AML-193 (cell line): Measurements from ENCODE around the gene SNF8.

Source experiments
- DNase-seq, 2 experiments: peaks; one replicate each; lab custom pipeline; 2025; lab: John Stamatoyannopoulos, UW

SNF8 gene

DNA sequence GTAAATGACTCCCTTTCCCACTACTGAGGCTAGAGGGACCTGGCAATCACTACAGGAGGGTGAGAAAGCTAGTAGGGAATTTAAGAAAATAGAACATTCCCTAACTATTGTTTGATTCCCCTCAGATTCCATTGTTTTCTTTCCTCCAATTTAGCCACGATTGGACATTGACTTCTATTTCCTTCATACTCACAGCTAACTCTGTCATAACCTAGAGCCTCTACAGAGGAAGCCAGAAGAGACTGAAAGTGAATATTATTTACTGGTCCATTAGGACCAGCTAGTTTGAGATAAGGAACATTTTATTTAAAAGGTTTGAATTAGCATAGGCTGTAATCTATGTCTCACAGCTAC is 14.9 kb downstream of the SNF8 start:
- DNase-seq, result no peak

DNA sequence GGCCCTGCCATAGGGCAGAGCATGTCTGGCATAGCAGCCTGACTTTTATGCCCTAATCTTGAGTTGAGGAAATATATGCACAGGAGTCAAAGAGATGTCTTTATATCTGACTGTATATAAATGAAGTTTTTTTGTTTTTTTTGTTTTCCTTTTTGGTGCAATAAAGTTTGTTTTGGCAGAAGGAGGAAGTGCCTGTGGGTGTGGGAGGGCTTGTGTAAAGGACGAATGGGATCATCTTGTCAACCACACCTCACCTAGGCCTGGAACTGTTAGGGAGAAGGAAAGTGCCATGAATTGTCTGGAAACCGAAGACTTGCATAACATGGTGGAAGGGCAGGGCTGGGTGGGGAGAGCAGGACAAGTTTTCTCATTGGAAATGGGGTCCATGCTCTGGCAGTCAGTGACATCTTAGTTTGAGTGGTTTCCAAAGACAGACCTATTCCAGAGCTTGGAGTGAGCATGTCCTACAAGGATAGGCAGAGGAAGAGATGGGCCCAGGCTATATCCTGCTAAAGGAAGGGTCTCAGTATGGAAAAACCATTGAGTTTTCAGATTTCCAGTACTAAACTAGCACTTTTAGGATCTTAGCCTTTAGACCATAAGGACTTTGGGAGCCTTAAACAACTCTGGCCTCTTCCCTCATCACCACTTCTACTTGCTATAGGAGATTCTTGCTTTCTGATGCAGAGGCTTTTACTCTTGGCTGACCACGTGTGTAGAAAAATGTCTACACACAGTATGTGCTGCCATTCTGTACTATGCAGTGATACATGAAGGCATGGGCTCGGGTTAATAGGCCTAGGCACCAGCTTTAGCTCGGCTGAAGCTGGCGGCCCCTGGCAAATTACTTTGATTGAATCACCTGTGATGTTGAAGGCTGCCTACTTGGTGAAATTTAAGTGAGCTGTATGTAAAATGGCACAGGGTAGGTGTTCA is 15.5 kb downstream of the SNF8 start:
- DNase-seq, result no peak

DNA sequence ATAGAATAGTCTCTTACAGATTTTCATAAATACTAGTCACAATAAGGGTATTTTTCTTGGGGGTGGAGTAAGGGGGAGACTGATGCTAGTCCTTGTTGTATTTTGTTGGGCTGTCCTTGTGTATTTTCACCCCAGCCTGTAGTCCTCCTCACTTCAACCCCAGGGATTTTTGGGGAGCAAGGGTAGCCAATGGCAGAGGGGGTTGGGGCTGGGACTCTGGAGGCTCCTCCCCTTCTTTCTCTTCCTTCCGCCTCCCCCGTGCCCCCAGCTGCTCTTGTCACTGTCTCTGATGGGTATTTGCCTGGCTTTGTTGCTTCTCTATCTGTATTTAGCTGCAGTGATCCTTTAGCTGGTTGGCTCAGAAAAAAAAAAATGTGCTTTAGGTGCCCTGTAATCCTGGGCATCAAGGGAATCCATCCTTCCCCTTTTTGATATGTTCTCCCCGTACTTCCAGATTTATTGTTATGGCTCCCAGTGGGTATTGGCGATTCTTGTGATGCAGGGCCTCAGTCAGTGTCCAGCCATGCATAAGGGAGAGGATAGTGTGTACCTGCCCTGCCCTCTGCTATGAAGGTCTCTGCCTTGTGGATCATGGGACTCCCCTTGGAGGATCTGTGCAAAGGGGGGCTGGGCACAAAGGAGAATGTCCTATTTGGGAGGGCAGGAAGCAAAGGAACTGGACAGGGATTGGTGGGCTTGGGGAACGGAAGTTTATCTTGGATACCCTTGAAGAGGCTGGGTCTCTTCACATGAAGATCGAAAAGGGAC is 16.5 kb downstream of the SNF8 start:
- no peak for DNase-seq

DNA sequence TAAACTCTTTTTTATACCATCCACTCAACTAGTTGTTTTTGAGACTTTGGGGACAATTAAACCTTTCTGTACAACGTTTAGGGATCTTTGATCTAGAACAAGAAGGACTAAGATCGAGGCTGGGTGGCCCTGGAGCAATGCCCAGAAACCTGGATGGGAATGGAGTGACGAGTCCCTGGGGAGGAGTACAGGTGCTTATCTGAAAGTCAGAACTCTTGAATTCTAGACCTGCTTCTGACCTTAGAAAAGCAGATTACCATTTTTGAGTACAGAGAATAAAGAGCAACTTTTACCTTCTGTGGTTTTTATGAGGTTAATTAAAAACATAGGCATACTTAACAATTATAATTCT is 18.7 kb downstream of the SNF8 start:
- DNase-seq, result no peak

DNA sequence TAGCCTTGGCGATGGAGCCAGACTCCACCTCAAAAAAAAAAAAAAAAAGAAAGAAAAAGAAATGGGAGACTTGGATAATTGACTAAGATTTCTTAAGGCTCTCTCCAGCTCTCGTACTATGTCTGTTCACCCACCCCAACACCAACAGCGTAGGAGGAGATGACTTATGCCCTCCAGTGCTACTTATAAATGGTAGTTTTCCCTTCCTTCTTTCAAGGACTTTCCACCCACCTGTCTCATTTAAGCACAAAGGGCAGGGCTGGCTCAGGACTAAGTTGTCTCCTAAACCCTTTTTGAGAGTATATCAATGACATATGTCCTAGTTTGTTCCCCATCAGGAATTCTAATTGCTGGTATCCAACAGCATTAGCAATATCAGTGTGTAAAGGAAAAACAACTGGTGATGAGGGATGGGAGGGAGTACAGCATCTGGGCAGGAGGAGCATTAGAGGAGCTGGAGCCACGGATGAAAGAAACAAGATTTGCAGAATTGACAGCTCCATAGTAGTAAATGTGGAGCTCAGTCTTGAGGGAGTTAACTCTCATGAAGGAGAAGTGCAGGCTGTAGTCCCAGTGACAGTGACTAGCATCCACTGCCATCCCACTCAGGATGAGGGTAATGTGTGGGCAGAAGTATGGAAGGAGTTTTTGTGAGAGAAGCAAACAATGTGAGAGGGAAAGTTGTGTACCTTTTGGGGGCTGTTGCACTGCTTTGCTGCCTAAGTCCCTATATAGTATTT is 19.2 kb downstream of the SNF8 start:
- DNase-seq, result no peak

DNA sequence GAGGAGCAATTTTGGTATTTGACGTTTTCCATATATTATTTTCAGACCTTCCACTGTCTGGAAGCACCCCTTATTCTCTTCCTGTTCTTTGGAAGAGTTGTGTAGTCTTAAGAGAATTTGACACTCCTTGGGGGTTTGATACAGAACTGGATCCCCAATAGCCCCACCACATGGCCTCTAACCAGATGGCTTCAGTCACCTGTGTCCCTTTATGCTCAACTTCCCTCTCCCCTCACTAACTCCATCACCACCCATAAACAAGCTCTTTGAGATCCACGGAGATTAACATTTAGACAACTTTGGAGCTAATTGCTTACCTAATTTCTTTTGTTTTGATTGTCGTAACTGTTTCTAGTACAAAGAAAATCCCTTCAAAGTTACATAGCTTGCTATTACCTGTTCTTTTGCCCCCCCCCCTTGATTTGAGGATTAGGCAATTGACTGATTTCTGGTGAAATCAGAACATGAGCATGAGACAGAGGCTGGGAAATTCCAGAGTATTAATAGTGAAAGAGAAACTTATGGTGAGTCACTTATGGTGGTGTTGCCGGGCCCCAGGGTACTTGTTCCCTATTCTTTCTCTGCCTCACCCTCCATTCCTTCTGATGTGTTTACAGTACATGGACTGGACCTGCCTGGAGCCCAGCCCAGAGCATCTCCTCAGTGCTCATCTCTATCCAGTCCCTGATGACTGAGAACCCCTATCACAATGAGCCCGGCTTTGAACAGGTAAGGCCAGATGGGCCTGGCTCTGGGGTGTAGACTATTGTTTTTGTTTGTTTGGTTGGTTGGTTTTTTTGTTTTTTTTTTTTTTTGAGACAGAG is 29.0 kb downstream of the SNF8 start:
- DNase-seq, result no peak

DNA sequence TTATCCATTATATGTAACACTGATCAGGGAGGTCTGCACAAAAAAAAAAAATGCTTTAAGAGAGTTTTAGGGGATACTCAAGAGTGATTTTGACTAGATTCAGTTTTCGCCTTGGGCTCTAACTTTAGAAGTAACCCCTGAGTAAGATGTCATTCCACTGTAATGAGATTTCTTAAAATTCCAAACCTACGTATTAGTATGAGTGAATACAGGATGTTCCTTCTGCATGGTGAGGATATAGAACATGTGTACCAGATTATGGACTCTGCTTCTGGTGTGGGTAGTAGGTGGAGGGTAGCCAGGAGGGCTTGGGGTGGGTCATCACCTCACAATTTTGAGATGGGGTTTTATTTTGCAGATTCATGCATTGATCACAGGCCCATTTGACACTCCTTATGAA is 32.2 kb downstream of the SNF8 start:
- DNase-seq, result no peak

DNA sequence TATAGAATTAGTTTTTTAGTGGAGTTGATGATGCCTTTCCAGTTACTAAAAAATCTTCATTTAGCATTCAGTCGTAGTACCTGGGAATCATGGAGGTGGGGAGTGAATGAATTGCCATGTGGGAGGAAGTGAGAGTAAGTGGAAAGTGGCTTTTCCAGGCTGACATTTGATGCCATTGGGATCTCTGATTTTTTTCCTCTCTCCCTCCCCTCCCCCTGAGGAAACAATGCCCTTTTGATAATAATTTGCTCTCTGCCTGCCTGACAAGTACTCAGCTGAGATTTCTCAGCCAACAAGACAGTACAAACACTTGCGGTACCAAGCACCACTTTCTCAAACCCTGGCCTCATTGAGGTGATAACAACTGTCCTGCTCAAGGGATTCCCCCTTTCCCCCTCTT is 34.3 kb downstream of the SNF8 start:
- no peak for DNase-seq

DNA sequence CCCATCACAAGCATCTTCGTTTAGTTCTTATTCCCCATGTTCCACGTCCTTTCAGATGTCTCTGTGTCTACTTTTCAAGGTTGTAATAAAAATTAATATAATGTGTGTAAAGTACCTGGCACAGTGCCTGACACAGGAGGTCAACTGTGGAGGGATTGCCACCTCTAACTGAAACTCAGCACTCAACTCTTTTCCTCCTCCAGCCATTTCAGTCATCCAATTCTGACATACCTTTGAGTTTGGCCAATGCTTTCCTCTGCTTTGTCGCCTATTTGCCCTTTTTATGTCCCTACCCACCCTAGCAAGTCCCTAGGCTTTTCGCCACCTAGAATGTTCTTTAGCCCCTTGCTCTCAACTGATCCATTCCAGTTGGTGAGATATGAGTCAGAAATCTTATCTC is 34.9 kb downstream of the SNF8 start:
- no peak for DNase-seq

DNA sequence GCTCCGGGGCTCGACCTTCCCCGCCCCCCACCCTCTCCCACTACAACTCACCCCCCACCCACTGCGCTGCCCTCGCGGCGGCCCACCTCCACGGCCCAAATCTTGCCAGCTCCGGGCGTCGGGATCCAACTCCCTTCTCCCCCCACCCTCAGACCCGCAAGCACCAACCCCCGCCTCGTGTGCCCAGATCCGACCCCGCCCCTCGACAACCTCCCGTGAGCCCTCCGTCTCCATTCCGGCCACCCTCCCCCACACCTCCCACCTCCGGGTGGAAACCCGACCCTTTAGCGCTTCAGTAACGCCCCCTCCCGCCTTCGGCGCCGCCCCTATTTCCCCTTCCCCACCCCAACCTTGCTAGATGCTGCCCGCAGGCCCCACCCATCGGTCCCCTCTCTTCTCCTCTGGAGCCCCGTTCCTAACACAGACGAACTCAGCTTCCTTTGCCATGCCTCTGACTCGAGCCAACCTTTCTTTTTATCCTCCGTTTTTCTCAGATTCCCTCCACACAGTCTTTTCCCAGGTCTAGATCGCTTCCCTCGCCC is 35.7 kb downstream of the SNF8 start:
- DNase-seq, result peak; percentile 46 to 61

DNA sequence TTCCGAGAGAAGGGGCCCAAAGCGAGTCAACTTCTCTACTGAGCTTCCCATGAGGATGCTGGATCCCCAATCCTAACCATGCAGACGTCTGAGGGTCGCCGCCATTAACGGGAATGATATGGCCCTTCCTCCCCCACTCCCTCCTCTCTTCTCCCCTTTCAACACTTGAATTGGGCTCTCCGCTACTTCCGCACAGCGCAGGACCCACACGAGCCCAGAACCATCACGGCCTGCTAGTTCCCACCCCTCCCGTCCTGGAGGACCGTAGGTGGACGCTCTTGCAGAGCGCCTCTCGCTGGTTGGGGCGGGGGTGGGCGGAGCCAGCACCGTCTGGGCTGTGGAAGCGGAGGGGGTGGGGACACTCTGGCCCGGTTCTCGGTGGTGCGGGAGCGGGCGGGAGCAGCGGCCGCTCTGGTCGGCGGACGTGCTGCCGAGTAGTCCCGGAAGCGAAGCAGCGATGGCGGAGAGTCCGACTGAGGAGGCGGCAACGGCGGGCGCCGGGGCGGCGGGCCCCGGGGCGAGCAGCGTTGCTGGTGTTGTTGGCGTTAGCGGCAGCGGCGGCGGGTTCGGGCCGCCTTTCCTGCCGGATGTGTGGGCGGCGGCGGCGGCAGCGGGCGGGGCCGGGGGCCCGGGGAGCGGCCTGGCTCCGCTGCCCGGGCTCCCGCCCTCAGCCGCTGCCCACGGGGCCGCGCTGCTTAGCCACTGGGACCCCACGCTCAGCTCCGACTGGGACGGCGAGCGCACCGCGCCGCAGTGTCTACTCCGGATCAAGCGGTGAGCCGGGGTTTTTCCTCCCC is 36.4 kb downstream of the SNF8 start, which contains the start of gene UBE2Z:
Gene UBE2Z (plus strand): TSS at position 361 of the 797 bp plus-strand sequence. CDS start 97 bp downstream, at position 458.
- DNase-seq, result peak; percentile 83 to 89

DNA sequence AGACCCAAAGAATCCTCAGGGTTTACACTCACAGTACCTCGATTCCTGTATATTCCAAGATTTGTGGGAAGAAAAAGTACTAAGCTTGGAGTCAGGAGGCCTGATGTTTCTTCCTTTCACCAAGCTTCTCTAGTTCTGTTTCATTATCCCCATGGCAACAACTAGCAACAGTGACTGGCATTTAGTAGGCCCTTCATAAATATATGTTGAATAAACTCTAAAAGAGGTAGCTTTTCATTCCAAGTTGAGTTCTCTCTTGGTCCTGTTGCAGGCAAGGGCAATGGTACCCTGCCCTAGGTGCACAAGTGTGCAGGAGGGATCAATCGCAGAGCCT is 37.0 kb downstream of the SNF8 start:
- DNase-seq, result peak; percentile 66 to 76

DNA sequence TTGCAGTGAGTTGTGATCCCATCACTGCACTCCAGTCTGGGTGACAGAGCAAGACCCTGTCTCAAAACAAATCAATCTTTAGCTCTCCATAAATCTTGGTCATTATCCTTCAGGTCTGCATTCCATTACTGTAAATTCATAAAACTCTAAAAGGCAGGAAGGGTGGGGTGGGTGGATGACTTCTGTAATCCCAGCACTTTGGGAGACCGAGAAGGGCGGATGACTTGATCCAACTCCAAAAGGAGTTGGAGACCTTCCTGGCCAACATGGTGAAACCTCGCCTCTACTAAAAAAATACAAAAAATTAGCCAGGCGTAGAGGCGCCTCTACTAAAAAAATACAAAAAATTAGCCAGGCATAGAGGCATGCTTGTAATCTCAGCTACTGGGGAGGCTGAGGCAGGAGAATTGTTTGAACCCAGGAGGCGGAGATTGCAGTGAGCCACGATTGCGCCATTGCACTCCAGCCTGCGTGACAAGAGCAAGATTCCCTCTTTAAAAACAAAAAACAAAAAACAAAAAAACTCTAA is 38.6 kb downstream of the SNF8 start:
- no peak for DNase-seq

DNA sequence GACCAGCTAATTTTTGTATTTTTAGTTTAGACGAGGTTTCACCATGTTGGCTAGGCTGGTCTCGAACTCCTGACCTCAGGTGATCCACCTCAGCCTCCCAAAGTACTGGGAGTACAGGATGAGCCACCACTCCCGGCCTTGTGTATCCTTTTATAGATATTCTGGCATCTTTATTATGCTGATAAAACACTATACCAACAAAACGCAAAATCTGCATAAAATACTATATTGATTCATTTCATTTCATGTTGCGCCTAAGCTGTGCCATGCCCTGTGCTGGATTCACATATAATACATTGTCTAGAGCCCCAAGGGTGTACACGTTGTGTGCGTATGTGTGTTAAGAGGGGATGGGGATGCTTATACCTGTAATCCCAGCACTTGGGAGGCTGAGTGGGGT is 40.2 kb downstream of the SNF8 start:
- no peak for DNase-seq

DNA sequence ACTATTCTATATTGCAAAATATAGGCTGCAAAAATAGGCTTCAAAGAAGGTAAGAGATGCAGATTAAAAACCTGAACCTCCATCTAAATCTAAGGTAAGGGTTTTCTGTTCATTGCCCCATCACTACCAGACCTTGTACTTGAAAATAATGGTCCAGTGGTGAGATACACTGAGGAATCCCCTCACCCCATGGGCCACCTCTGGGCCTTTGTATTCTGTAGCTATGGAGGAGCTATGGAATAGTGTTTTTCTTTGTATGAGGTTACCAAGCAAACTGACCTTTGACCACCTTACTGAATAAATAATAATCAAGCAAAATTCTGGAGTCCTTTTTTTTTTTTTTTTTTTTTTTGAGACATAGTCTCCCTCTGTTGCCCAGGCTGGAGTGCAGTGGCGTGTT is 41.2 kb downstream of the SNF8 start:
- DNase-seq, result no peak

DNA sequence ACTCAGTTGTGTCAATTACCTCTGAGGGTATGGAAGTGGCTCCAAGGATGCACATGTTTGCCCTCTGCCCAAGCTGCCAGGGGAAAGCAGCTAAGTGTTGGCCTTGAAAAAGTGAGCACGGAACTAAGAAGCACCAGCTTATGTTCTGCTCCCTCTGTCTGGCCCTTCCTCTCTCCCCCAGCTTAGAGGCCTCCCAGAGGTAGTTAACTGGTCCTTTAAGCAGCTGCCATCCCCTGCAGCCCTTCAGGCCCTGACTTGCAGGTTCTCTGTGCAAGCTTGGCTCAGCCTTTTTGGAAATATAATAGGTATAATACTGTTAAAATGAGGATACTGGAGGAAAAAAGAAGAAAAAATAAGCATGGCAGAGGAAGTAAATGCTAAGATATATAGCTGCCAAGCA is 43.4 kb downstream of the SNF8 start:
- no peak for DNase-seq

DNA sequence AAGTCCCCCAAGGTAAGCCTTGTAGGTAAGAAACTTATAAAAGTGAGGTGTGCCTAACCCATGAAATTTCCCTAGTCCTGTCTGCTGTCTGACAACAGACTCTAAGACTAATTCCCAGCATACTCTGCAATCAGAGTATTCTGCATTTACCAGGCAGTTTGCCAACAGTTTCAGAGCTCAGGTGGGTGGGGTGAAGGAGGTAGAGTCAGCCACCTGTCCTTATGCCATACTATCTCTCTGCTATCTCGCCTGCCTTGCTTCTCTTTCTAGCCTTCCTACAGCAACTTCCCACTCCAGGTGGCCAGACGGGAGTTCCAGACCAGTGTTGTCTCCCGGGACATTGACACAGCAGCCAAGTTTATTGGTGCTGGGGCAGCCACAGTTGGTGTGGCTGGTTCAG is 49.8 kb downstream of the SNF8 start:
- DNase-seq, result no peak

DNA sequence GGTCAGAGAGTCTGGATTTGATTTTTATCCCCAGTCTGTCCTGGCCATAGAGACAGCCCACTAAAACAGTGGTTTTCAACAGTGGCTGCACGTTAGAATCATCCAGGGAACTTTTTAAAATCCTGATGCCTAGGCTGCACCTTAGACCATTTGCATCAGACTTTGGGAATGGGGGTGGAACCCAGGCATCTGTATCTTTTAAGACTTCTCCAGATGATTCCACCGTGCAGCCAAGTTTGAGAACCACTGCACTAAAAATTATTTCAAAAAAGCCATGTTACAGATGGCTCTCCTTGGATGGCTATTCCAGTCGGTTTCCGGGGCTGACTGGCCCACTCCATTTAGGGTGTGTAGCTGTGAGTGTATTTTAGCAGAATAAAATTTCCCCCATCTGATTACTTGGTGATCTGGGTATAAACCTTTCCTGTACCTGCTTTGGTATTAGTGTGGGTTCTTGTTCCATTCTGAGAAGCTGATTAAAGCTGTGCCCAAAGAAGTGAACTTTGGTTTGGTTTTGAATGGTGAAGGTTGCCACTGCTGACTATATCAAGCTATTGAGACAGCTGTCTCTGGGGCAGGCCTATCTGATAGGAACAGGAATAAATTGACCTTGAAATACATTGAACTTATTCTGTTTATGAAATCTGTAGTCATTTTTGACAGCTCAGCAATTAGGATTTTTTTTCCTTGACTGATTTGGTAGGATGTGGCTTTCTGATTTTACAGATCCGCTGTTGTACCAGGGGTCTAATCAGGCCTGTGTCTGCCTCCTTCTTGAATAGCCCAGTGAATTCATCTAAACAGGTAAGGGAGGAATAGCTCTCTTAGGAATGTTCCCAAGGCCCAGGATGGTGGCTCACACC is 50.8 kb downstream of the SNF8 start:
- DNase-seq, result no peak

DNA sequence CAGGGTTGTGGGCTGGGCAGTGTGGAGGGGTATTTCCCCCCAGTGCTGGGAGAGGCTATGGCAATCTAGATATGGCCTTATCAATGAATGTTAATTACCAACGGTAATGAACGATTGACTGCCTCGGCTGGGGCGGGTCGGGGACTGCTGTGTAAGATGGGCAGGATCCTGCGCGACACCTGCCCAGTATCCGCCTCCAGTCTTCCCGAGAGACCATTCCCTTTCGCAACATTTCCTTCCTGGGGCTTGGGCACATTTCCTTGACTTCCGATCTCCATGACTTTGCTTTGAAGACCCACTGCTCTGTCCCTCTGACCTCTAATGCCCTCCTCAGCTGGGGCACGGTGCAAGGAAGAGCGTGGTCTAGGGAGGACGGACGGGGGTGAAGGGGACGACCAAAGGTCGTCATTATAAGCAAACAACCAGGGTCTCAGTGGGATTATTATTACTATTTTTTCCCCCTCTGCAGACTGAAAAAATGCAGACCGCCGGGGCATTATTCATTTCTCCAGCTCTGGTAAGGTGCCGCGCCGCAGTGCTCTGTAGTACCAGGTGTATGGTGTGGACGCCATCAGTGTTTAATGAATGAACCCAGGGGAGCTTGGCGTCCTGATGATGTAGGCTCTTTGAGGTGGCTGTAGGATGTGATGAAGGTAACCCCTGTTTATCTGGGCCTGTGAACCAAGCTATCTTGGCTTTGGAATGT is 51.5 kb downstream of the SNF8 start:
- no peak for DNase-seq
